ENCODE measurements around the gene ACTL6B. TPM values are rescaled to one million over a fixed set of nuclear protein-coding genes. Genes with fewer than 3 reads are reported as not detected.

ACTL6B gene
- total and polyA plus RNA-seq, 2 of the 13 experiments (the other 11 are each of a cell fraction or from before 2014, with no cell fraction given), result not detected

DNA sequence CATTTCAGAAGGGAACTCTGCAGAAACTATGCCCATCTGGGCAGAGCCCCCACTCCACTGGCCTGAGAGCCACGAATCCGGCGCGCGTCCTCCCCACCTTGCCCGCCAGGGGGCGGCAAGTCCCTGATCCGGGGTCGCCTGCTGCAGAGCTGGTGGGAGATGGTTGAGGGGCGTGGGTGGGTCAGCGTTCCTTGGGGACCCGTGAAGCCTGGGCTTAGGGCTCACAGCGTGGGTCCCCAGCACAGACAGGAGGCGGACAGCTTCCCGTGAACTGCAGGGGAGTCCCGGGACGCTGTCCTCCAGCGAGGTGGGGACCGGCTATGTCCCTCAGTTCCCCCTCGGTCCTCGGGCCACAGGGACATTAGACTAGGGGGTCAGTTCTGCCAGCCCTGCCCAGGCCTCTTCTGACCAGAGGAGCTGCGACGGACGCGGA lies 49.1 kb upstream of the ACTL6B start (continued):
- TF ChIP-seq, protein P1, sequence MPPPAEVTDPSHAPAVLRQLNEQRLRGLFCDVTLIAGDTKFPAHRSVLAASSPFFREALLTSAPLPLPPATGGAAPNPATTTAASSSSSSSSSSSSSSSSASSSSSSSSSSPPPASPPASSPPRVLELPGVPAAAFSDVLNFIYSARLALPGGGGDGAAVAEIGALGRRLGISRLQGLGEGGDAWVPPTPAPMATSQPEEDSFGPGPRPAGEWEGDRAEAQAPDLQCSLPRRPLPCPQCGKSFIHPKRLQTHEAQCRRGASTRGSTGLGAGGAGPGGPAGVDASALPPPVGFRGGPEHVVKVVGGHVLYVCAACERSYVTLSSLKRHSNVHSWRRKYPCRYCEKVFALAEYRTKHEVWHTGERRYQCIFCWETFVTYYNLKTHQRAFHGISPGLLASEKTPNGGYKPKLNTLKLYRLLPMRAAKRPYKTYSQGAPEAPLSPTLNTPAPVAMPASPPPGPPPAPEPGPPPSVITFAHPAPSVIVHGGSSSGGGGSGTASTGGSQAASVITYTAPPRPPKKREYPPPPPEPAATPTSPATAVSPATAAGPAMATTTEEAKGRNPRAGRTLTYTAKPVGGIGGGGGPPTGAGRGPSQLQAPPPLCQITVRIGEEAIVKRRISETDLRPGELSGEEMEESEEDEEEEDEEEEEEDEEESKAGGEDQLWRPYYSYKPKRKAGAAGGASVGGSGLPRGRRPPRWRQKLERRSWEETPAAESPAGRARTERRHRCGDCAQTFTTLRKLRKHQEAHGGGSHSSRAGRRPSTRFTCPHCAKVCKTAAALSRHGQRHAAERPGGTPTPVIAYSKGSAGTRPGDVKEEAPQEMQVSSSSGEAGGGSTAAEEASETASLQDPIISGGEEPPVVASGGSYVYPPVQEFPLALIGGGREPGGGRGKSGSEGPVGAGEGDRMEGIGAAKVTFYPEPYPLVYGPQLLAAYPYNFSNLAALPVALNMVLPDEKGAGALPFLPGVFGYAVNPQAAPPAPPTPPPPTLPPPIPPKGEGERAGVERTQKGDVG (CRISPR knock-in tag; IDR thresholded peaks at IDR 0.05; ENCODE audit: borderline replicate concordance), result no peak
- TF ChIP-seq ZNF552 (CRISPR knock-in tag; IDR thresholded peaks at IDR 0.05; ENCODE audit: borderline replicate concordance) (no peak), ZNF33B (CRISPR knock-in tag; IDR thresholded peaks at IDR 0.05) (no peak), SMARCC2 (IDR thresholded peaks at IDR 0.05) (no peak), GABPA (IDR thresholded peaks at IDR 0.05; ENCODE audit: low read depth, low read length) (no peak), GABPA (CRISPR knock-in tag; IDR thresholded peaks at IDR 0.05; ENCODE audit: low read depth) (no peak), NCOA2 (CRISPR knock-in tag; IDR thresholded peaks at IDR 0.05) (no peak), THYN1 (CRISPR knock-in tag; IDR thresholded peaks at IDR 0.05; ENCODE audit: borderline replicate concordance, low read depth) (no peak), SMC3 (IDR thresholded peaks at IDR 0.05; ENCODE audit: low read length) (peak; percentile 40; the same call in 1 of the 2 replicates), MTF1 (CRISPR knock-in tag; IDR thresholded peaks at IDR 0.05) (no peak), JDP2 (CRISPR knock-in tag; IDR thresholded peaks at IDR 0.05; ENCODE audit: borderline replicate concordance) (no peak), ZNF569 (CRISPR knock-in tag; IDR thresholded peaks at IDR 0.05; ENCODE audit: borderline replicate concordance) (no peak), ZNF556 (CRISPR knock-in tag; IDR thresholded peaks at IDR 0.05; ENCODE audit: borderline replicate concordance) (no peak)
- TF ChIP-seq, protein P2, sequence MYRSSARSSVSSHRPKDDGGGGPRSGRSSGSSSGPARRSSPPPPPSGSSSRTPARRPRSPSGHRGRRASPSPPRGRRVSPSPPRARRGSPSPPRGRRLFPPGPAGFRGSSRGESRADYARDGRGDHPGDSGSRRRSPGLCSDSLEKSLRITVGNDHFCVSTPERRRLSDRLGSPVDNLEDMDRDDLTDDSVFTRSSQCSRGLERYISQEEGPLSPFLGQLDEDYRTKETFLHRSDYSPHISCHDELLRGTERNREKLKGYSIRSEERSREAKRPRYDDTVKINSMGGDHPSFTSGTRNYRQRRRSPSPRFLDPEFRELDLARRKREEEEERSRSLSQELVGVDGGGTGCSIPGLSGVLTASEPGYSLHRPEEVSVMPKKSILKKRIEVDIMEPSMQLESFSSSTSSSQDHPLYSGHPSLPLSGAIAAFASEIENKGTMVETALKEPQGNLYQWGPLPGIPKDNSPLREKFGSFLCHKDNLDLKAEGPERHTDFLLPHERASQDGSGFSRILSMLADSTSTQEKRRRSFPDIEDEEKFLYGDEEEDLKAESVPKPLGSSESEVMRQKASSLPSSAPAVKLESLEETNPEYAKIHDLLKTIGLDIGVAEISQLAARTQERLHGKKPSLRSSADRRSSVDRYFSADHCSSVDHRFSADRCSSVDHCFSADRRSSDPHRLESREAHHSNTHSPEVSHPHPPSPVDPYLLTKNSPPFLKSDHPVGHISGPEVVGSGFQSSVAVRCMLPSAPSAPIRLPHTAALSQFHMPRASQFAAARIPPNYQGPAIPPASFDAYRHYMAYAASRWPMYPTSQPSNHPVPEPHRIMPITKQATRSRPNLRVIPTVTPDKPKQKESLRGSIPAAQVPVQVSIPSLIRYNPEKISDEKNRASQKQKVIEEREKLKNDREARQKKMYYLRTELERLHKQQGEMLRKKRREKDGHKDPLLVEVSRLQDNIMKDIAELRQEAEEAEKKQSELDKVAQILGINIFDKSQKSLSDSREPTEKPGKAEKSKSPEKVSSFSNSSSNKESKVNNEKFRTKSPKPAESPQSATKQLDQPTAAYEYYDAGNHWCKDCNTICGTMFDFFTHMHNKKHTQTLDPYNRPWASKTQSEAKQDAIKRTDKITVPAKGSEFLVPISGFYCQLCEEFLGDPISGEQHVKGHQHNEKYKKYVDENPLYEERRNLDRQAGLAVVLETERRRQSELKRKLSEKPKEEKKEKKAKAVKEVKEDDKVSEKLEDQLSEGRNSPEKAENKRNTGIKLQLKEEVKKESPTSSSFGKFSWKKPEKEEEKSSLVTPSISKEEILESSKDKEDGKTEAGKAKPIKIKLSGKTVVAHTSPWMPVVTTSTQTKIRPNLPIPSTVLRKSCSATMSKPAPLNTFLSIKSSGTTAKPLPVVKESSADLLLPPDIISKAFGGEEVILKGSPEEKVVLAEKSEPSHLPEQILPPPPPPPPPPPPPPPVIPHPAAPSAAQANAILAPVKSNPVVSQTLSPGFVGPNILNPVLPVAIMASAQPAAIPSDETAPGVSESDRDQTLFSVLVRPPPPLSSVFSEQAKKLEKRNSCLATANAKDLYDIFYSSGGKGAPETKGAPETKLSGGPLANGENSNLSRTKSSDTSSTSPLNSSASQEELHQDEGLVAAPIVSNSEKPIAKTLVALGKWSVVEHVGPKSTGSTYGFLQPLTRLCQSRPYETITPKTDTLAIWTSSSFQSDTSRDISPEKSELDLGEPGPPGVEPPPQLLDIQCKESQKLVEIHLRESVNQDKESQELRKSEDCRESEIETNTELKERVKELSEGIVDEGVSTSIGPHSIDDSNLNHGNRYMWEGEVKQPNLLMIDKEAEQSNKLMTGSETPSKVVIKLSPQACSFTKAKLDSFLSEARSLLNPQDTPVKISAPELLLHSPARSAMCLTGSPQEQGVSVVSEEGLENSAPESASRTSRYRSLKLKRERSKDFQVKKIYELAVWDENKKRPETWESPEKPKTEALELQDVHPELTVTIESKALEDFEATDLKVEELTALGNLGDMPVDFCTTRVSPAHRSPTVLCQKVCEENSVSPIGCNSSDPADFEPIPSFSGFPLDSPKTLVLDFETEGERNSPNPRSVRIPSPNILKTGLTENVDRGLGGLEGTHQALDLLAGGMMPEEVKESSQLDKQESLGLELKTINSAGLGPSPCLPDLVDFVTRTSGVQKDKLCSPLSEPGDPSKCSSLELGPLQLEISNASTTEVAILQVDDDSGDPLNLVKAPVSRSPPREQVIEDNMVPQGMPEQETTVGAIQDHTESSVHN (CRISPR knock-in tag; IDR thresholded peaks at IDR 0.05), result peak; percentile 77
- TF ChIP-seq, protein P3, sequence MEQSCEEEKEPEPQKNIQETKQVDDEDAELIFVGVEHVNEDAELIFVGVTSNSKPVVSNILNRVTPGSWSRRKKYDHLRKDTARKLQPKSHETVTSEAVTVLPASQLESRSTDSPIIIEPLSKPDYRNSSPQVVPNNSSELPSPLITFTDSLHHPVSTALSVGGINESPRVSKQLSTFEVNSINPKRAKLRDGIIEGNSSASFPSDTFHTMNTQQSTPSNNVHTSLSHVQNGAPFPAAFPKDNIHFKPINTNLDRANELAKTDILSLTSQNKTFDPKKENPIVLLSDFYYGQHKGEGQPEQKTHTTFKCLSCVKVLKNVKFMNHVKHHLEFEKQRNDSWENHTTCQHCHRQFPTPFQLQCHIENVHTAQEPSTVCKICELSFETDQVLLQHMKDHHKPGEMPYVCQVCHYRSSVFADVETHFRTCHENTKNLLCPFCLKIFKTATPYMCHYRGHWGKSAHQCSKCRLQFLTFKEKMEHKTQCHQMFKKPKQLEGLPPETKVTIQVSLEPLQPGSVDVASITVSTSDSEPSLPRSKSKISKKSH (CRISPR knock-in tag; IDR thresholded peaks at IDR 0.05; ENCODE audit: borderline replicate concordance), result no peak
